ENCODE data around the gene DIPK2A.

Gene DIPK2A

GRCh38 chr3:143971359-143972154 lies at the start of gene DIPK2A:
DIPK2A (plus strand) TSS chr3:143971823; CDS start chr3:143972333, 510 bp downstream.
- peak; percentile 89 for DNase-seq

GRCh38 chr3:143924522-143925285 lies 46.9 kb upstream of the DIPK2A start:
- no peak for DNase-seq

GRCh38 chr3:143928056-143928455 lies 43.6 kb upstream of the DIPK2A start:
- DNase-seq: no peak

GRCh38 chr3:143928541-143929255 lies 42.9 kb upstream of the DIPK2A start:
- no peak for DNase-seq

- no peak for DNase-seq
These were observed 36.8 kb upstream of the DIPK2A start for GRCh38 chr3:143934791-143935190.

GRCh38 chr3:143935678-143936077 lies 35.9 kb upstream of the DIPK2A start:
- DNase-seq: no peak

- no peak for DNase-seq
These were observed 20.8 kb upstream of the DIPK2A start for GRCh38 chr3:143950810-143951209.

GRCh38 chr3:143951351-143951971 lies 20.2 kb upstream of the DIPK2A start:
- DNase-seq: peak; percentile 8

- DNase-seq: no peak
These were observed 19.0 kb upstream of the DIPK2A start for GRCh38 chr3:143952569-143953072.

GRCh38 chr3:143955113-143955512 lies 16.5 kb upstream of the DIPK2A start:
- no peak for DNase-seq

- no peak for DNase-seq
These were observed 14.8 kb upstream of the DIPK2A start for GRCh38 chr3:143956838-143957237.

- no peak for DNase-seq
These were observed 14.2 kb upstream of the DIPK2A start for GRCh38 chr3:143957453-143957852.

- DNase-seq: no peak
These were observed 12.7 kb upstream of the DIPK2A start for GRCh38 chr3:143958966-143959365.

- DNase-seq: no peak
These were observed 10.3 kb upstream of the DIPK2A start for GRCh38 chr3:143961342-143961741.

- no peak for DNase-seq
These were observed 7.7 kb upstream of the DIPK2A start for GRCh38 chr3:143963946-143964345.

GRCh38 chr3:143970773-143971358 lies 757 bp upstream of the DIPK2A start:
- peak; percentile 23 for DNase-seq

- DNase-seq: no peak
These were observed 507 bp downstream of the DIPK2A start for GRCh38 chr3:143972155-143972504.

- DNase-seq: peak; percentile 57
These were observed 1.1 kb downstream of the DIPK2A start for GRCh38 chr3:143972505-143973258.

GRCh38 chr3:143973259-143974021 lies 1.8 kb downstream of the DIPK2A start:
- peak; percentile 65 for DNase-seq

GRCh38 chr3:143974271-143975238 lies 2.9 kb downstream of the DIPK2A start:
- no peak for DNase-seq

All from kidney glomerular epithelial cell (primary cell).